Ovary (tissue), 3 donors: ENCODE measurements around the gene DNAH12.

ENCODE experiments used
- CTCF ChIP-seq, 3 donors: fragments of 450-650 bp in 2 of 3; fragments of 200-600 bp in 1 of 3; IDR thresholded peaks; one replicate each; pipeline versions ENCODE4 v1.5.1 to v1.8.0; 2016 to 2022; ENCODE audit warnings: antibody characterized with exemption in 3 of 3, mild to moderate bottlenecking in 1 of 3
- POLR2A ChIP-seq: fragments of 450-650 bp; IDR thresholded peaks from one replicate; pipeline ENCODE4 v1.6.1; 2017; ENCODE audit warnings: antibody characterized with exemption, mild to moderate bottlenecking, moderate library complexity
- donor health status: DM: no; HTN: no; CAD: no.

GRCh38 chr3:57544181-57545125 is at the start of gene DNAH12:
- no peak for TF ChIP-seq POLR2A
- no peak for TF ChIP-seq CTCF (IDR thresholded peaks at IDR 0.05)
